Left ventricle myocardium inferior (tissue), 1 donor: ENCODE data around the gene C3orf20. TPM values are rescaled to one million over a fixed set of nuclear protein-coding genes. Genes with fewer than 3 reads are reported as not detected.

Experiments
- DNase-seq: peaks from one replicate; pipeline ENCODE4 v3.0.0-alpha.2; 2020
- H3K27ac ChIP-seq: fragments of 200-600 bp; replicated peaks from 2 replicates; pipeline ENCODE4 v1.8.0; 2021
- H3K27me3 ChIP-seq: fragments of 200-600 bp; 2 replicates; pipeline ENCODE4 v1.8.0; 2021; ENCODE audit warnings: low read depth
- H3K36me3 ChIP-seq: fragments of 200-600 bp; 2 replicates; pipeline ENCODE4 v1.8.0; 2021
- H3K4me1 ChIP-seq: fragments of 200-600 bp; 2 replicates; pipeline ENCODE4 v1.8.0; 2021
- H3K4me3 ChIP-seq: fragments of 200-600 bp; 2 replicates; pipeline ENCODE4 v1.8.0; 2021; ENCODE audit warnings: mild to moderate bottlenecking, moderate library complexity
- H3K9me3 ChIP-seq: fragments of 200-600 bp; replicated peaks from 2 replicates; pipeline ENCODE4 v1.8.0; 2021
- CTCF ChIP-seq: fragments of 200-600 bp; IDR thresholded peaks from 2 replicates; pipeline ENCODE4 v1.8.0; 2021; ENCODE audit warnings: antibody characterized with exemption, mild to moderate bottlenecking, borderline replicate concordance
- intact Hi-C: fragments of 100-400 bp; cut with micrococcal nuclease; formaldehyde crosslinking; loops from one replicate; pipeline ENCODE4 v1.11.0; 2022
- total RNA-seq: library from RNA; stranded (reverse); fragmentation: NEBNext Ultra II Directional; extraction: Animal tissue kit (Norgen Biotek cat#: 25700); gene quantifications from one replicate; pipeline ENCODE4 v1.2.1, GENCODE V29; 2021
- donor health status: DM: no; HTN: yes; CAD: no; lungs with severe emphysema.

Gene C3orf20
- total RNA-seq, 1 donor from 2014 or later, result not detected

DNA sequence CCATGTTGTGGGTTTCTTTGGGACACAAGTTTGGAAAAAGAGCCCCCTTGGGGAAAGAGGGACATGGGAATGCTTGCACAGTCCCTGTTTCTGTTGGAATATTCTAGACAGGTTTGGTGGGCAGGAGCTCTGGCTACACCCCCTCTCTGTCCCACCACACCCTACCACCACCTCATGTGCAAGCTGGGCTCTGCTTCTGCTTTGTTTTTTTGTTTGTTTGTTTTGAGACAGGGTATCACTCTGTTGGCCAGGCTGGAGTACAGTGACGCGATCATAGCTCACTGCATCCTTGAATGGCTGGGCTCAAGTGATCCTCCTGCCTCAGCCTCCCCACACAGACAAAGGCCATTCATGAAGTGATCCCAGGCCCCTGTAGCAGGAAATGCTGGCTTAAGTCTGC lies 86.9 kb downstream of the C3orf20 start:
- no peak for TF ChIP-seq CTCF
- Histone ChIP-seq H3K4me1 (no peaks in the 10 kb centered on the region), H3K27ac (no peak overlapping the region), H3K36me3 (no peaks in the 10 kb centered on the region), H3K9me3 (no peaks in the 10 kb centered on the region), H3K4me3 (no peak overlapping the region), H3K27me3 (peaks cover 5% of the 10 kb centered on the region)
- DNase-seq, result no peak
- intact Hi-C loops, result no loop called here

DNA sequence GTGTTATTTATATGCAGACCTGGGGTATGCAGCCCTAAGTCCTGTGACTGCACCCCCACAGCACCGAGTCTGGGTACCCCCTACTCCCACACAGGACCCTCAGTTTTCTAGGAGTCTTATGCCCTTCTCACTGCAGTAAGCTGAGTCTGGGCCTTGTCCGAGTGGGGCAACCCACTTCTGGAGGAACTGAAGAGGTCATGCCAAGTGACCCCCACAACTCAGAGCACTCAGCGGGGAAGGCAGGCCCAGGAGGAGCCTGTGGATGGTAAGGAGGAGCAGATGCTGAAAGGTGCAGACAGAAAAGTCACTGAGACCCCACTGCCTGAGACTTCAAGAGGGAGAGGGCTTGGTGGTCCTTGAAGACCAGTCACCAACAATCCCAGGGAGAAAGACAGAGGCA lies 87.8 kb downstream of the C3orf20 start:
- no peak for DNase-seq
- H3K4me1 ChIP-seq, result no peaks in the 10 kb centered on the region
- peaks cover 5% of the 10 kb centered on the region for H3K27me3 ChIP-seq
- no peaks in the 10 kb centered on the region for H3K36me3 ChIP-seq
- H3K9me3 ChIP-seq, result no peaks in the 10 kb centered on the region
- H3K4me3 ChIP-seq, result no peak overlapping the region
- intact Hi-C loops, result no loop called here
- H3K27ac ChIP-seq, result no peak overlapping the region
- TF ChIP-seq CTCF, result no peak

GRCh38 chr3:14764331-14765059 lies 89.6 kb downstream of the C3orf20 start:
- Histone ChIP-seq H3K4me3 (no peak overlapping the region), H3K27me3 (peaks cover 5% of the 10 kb centered on the region), H3K36me3 (no peaks in the 10 kb centered on the region), H3K9me3 (no peaks in the 10 kb centered on the region), H3K27ac (no peak overlapping the region), H3K4me1 (no peaks in the 10 kb centered on the region)
- no peak for TF ChIP-seq CTCF
- intact Hi-C loops, result no loop called here
- DNase-seq, result no peak

DNA sequence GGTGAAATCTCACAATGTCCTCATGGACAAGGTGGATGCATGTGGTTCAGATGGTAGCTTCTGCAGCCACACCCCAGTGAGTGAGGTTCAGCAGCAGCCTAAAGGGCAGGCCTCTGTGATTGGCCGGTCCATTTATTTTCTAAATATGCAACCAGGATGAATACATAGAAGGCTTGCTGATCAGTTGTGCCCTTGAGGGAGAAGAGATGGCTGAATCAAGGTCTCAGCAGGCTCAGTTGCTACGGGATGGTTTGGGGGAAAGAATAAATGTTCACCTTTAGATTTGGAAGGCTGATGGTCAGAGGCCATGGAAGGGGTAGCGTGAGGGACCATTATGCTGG lies 90.1 kb downstream of the C3orf20 start:
- Histone ChIP-seq H3K27me3 (peaks cover 5% of the 10 kb centered on the region), H3K27ac (no peak overlapping the region), H3K36me3 (no peaks in the 10 kb centered on the region), H3K4me1 (no peaks in the 10 kb centered on the region), H3K9me3 (no peaks in the 10 kb centered on the region), H3K4me3 (no peak overlapping the region)
- DNase-seq, result no peak
- TF ChIP-seq CTCF, result no peak
- intact Hi-C loops, result no loop called here

DNA sequence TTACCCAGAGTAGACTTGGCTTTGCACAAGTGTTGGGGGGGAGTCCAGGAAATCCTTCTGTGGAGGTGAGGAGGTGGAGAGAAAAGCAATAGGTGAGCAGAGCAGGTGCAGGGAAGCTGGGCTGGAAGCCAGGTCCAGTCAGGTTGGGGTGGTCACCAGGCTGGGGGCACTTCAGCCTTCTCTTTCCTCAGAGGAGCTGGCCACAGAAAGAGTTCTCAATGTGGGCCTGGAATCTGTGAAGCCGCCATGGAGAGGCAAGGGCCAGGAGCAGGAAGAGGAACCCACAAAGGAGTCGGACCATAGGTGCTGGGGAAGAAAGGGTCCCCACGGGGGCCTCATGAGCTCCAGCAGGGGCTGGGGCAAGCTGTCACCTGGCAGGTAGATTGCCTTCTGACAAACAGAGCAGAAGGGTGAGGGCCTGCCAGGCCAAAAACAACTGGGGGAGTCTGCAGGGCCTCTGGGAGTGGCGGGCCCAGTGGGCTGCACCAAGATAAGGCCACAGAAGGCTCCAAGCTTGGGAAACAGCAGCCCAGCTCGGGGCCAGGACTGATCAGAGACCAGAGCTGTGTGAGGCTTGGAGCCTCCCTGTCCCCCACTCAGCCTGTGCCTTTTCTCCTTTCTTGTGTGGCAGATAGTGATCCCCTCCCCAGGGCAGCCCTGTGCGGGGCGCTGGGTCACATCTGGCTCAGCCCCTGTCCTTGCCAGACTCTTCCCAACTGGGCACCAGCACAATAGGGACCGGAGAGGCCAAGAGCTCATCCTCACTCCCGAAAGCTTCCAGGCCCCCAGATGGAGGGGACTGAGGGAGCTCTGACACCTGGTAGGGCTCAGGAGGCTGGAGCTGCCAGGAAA lies 90.9 kb downstream of the C3orf20 start:
- Histone ChIP-seq H3K4me3 (no peak overlapping the region), H3K9me3 (no peaks in the 10 kb centered on the region), H3K4me1 (no peaks in the 10 kb centered on the region), H3K27me3 (peaks cover 5% of the 10 kb centered on the region), H3K27ac (no peak overlapping the region), H3K36me3 (no peaks in the 10 kb centered on the region)
- no peak for TF ChIP-seq CTCF
- DNase-seq, result no peak
- intact Hi-C loops, result no loop called here
